Renal cortex interstitium (tissue), 11 donors: ENCODE results near the gene BRWD1. TPM values are rescaled to one million over a fixed set of nuclear protein-coding genes. Genes with fewer than 3 reads are reported as not detected.

Experiments
- DNase-seq, 11 donors: peaks; one replicate each; pipeline ENCODE4 v3.0.0-alpha.2; 2013; ENCODE audit warnings: low read depth in 9 of 11, low spot score in 4 of 11; ENCODE audit errors: extremely low read depth in 1 of 11
- polyA plus RNA-seq, 3 donors: library from polyadenylated mRNA; unstranded; fragments of 120-200 nt; gene quantifications; one replicate each; pipeline ENCODE4 v1.2.1, GENCODE V29; 2013; ENCODE audit not compliant: insufficient read length in 3 of 3

The BRWD1 gene
- polyA plus RNA-seq, 3 donors, result 43.9 to 54.7 (median 50.9) TPM

GRCh38 chr21:39314143-39315027, 953 bp upstream of the BRWD1 start:
- peak; percentile 33 to 65 (median 51) for DNase-seq

GRCh38 chr21:39313042-39313570, 326 bp downstream of the BRWD1 start:
- DNase-seq, result peak in 8 of 11 donors; percentile 0 to 22 (median 12)

- peak; percentile 78 to 89 (median 85) for DNase-seq
Measured at GRCh38 chr21:39312112-39313041, 1.1 kb downstream of the BRWD1 start.

- DNase-seq, result no peak
Measured at GRCh38 chr21:39311164-39311563, 2.3 kb downstream of the BRWD1 start.

- no peak for DNase-seq
Measured at GRCh38 chr21:39307466-39307865, 6.0 kb downstream of the BRWD1 start.

- no peak for DNase-seq
Measured at GRCh38 chr21:39300587-39300986, 12.8 kb downstream of the BRWD1 start.

- no peak for DNase-seq
Measured at GRCh38 chr21:39296891-39297290, 16.5 kb downstream of the BRWD1 start.

- DNase-seq, result no peak
Measured at GRCh38 chr21:39288987-39289386, 24.4 kb downstream of the BRWD1 start.

GRCh38 chr21:39282911-39283310, 30.5 kb downstream of the BRWD1 start:
- no peak for DNase-seq

- no peak for DNase-seq
Measured at GRCh38 chr21:39281853-39282252, 31.6 kb downstream of the BRWD1 start.

- DNase-seq, result no peak
Measured at GRCh38 chr21:39281207-39281606, 32.2 kb downstream of the BRWD1 start.

GRCh38 chr21:39269620-39270019, 43.8 kb downstream of the BRWD1 start:
- DNase-seq, result no peak

- no peak for DNase-seq
Measured at GRCh38 chr21:39265603-39266002, 47.8 kb downstream of the BRWD1 start.

GRCh38 chr21:39263372-39263771, 50.1 kb downstream of the BRWD1 start:
- DNase-seq, result no peak

- DNase-seq, result peak in 1 of 11 donors; percentile 3
Measured at GRCh38 chr21:39258207-39258606, 55.2 kb downstream of the BRWD1 start.

GRCh38 chr21:39251326-39251725, 62.1 kb downstream of the BRWD1 start:
- DNase-seq, result peak in 5 of 11 donors; percentile 9 to 24 (median 13)

- DNase-seq, result no peak
Measured at GRCh38 chr21:39238275-39238674, 75.2 kb downstream of the BRWD1 start.

- no peak for DNase-seq
Measured at GRCh38 chr21:39232861-39233291, 80.6 kb downstream of the BRWD1 start.

GRCh38 chr21:39224930-39225329, 88.5 kb downstream of the BRWD1 start:
- DNase-seq, result no peak
